Activated naive CD4-positive, alpha-beta T cell treated with anti-CD3 and anti-CD28 coated beads, Interleukin-2, amount 50 U/mL, for 24 hours (primary cell): ENCODE results near the gene PM20D1.
A peak's percentile ranks its signal among the peaks of the same experiment; 100 is the strongest.
"Not testable (repeated sequence)": the region's sequence is repeated elsewhere in the genome, so short reads cannot be mapped to it uniquely, and the experiment has no call there.

Experiments used
- H3K27ac Mint-ChIP-seq: one replicate; pipeline ENCODE4 v1.8.0; 2021; ENCODE audit warnings: mild to moderate bottlenecking, mixed read lengths
- H3K27me3 Mint-ChIP-seq: one replicate; pipeline ENCODE4 v1.8.0; 2021; ENCODE audit warnings: mixed read lengths
- H3K36me3 Mint-ChIP-seq: one replicate; pipeline ENCODE4 v1.8.0; 2021; ENCODE audit warnings: mixed read lengths
- H3K4me1 Mint-ChIP-seq: one replicate; pipeline ENCODE4 v1.8.0; 2021; ENCODE audit warnings: mixed read lengths
- H3K4me3 Mint-ChIP-seq: one replicate; pipeline ENCODE4 v1.8.0; 2021; ENCODE audit warnings: mild to moderate bottlenecking, mixed read lengths
- H3K9me3 Mint-ChIP-seq: one replicate; pipeline ENCODE4 v1.8.0; 2021; ENCODE audit warnings: mixed read lengths

PM20D1 gene

GRCh38 chr1:205849619-205850355, at the start of gene PM20D1:
TSS of gene PM20D1 (minus strand) at chr1:205850132. CDS start at chr1:205850072, 60 bp downstream.
- Mint-ChIP-seq H3K4me3 (peak within 1 kb of the TSS; percentile 91), H3K4me1 (peaks cover 18% of the 10 kb centered on the region), H3K27ac (peak within 1 kb of the TSS; percentile 91), H3K27me3 (no peaks in the 10 kb centered on the region), H3K9me3 (no peaks in the 10 kb centered on the region), H3K36me3 (peaks cover 2% of the 10 kb centered on the region)

GRCh38 chr1:205896351-205896750, 46.4 kb upstream of the PM20D1 start:
- Mint-ChIP-seq H3K27me3 (peaks cover 1% of the 10 kb centered on the region), H3K27ac (no peak overlapping the region), H3K4me1 (no peaks in the 10 kb centered on the region), H3K4me3 (no peak overlapping the region), H3K9me3 (no peaks in the 10 kb centered on the region), H3K36me3 (peaks cover 16% of the 10 kb centered on the region)

- not testable (repeated sequence) for H3K27ac Mint-ChIP-seq, H3K4me3 Mint-ChIP-seq, H3K9me3 Mint-ChIP-seq, H3K4me1 Mint-ChIP-seq, H3K27me3 Mint-ChIP-seq
- H3K36me3 Mint-ChIP-seq, result peaks cover 18% of the 10 kb centered on the region
Measured at GRCh38 chr1:205894119-205894518, 44.2 kb upstream of the PM20D1 start.

GRCh38 chr1:205892175-205892574, 42.2 kb upstream of the PM20D1 start:
- H3K4me1 Mint-ChIP-seq, H3K4me3 Mint-ChIP-seq, H3K27ac Mint-ChIP-seq, H3K9me3 Mint-ChIP-seq, H3K27me3 Mint-ChIP-seq: not testable (repeated sequence)
- H3K36me3 Mint-ChIP-seq, result peaks cover 22% of the 10 kb centered on the region

GRCh38 chr1:205891481-205891880, 41.5 kb upstream of the PM20D1 start:
- H3K4me3 Mint-ChIP-seq, H3K4me1 Mint-ChIP-seq, H3K9me3 Mint-ChIP-seq, H3K27me3 Mint-ChIP-seq, H3K27ac Mint-ChIP-seq: not testable (repeated sequence)
- H3K36me3 Mint-ChIP-seq, result peaks cover 19% of the 10 kb centered on the region

GRCh38 chr1:205890631-205891030, 40.7 kb upstream of the PM20D1 start:
- not testable (repeated sequence) for H3K4me3 Mint-ChIP-seq, H3K27me3 Mint-ChIP-seq, H3K9me3 Mint-ChIP-seq, H3K4me1 Mint-ChIP-seq, H3K27ac Mint-ChIP-seq
- peaks cover 16% of the 10 kb centered on the region for H3K36me3 Mint-ChIP-seq

- H3K36me3 Mint-ChIP-seq, result peaks cover 11% of the 10 kb centered on the region
- H3K4me1 Mint-ChIP-seq, H3K4me3 Mint-ChIP-seq, H3K27me3 Mint-ChIP-seq, H3K27ac Mint-ChIP-seq, H3K9me3 Mint-ChIP-seq: not testable (repeated sequence)
Measured at GRCh38 chr1:205889706-205890105, 39.8 kb upstream of the PM20D1 start.

- H3K27me3 Mint-ChIP-seq, H3K4me1 Mint-ChIP-seq, H3K9me3 Mint-ChIP-seq, H3K27ac Mint-ChIP-seq, H3K4me3 Mint-ChIP-seq, H3K36me3 Mint-ChIP-seq: not testable (repeated sequence)
Measured at GRCh38 chr1:205889006-205889405, 39.1 kb upstream of the PM20D1 start.

- H3K4me3 Mint-ChIP-seq, result no peak overlapping the region
- no peaks in the 10 kb centered on the region for H3K27me3 Mint-ChIP-seq
- peaks cover 4% of the 10 kb centered on the region for H3K9me3 Mint-ChIP-seq
- H3K4me1 Mint-ChIP-seq, result peaks cover 3% of the 10 kb centered on the region
- no peak overlapping the region for H3K27ac Mint-ChIP-seq
- peaks cover 8% of the 10 kb centered on the region for H3K36me3 Mint-ChIP-seq
Measured at GRCh38 chr1:205883792-205884191, 33.9 kb upstream of the PM20D1 start.

GRCh38 chr1:205880923-205881322, 31.0 kb upstream of the PM20D1 start:
- H3K27me3 Mint-ChIP-seq, result no peaks in the 10 kb centered on the region
- H3K9me3 Mint-ChIP-seq, result peaks cover 15% of the 10 kb centered on the region
- H3K4me1 Mint-ChIP-seq, result no peaks in the 10 kb centered on the region
- peaks cover 14% of the 10 kb centered on the region for H3K36me3 Mint-ChIP-seq
- no peak overlapping the region for H3K4me3 Mint-ChIP-seq
- no peak overlapping the region for H3K27ac Mint-ChIP-seq

GRCh38 chr1:205879974-205880373, 30.0 kb upstream of the PM20D1 start:
- peaks cover 15% of the 10 kb centered on the region for H3K9me3 Mint-ChIP-seq
- peaks cover 14% of the 10 kb centered on the region for H3K36me3 Mint-ChIP-seq
- no peaks in the 10 kb centered on the region for H3K27me3 Mint-ChIP-seq
- H3K4me3 Mint-ChIP-seq, result no peak overlapping the region
- no peaks in the 10 kb centered on the region for H3K4me1 Mint-ChIP-seq
- H3K27ac Mint-ChIP-seq, result no peak overlapping the region

- H3K4me3 Mint-ChIP-seq, result no peak overlapping the region
- H3K36me3 Mint-ChIP-seq, result peaks cover 12% of the 10 kb centered on the region
- no peaks in the 10 kb centered on the region for H3K4me1 Mint-ChIP-seq
- no peaks in the 10 kb centered on the region for H3K27me3 Mint-ChIP-seq
- H3K27ac Mint-ChIP-seq, result no peak overlapping the region
- peaks cover 15% of the 10 kb centered on the region for H3K9me3 Mint-ChIP-seq
Measured at GRCh38 chr1:205878026-205878425, 28.1 kb upstream of the PM20D1 start.

GRCh38 chr1:205873148-205873547, 23.2 kb upstream of the PM20D1 start:
- H3K36me3 Mint-ChIP-seq, H3K4me1 Mint-ChIP-seq, H3K9me3 Mint-ChIP-seq, H3K4me3 Mint-ChIP-seq, H3K27me3 Mint-ChIP-seq, H3K27ac Mint-ChIP-seq: not testable (repeated sequence)

GRCh38 chr1:205870236-205870635, 20.3 kb upstream of the PM20D1 start:
- no peaks in the 10 kb centered on the region for H3K4me1 Mint-ChIP-seq
- H3K36me3 Mint-ChIP-seq, result no peaks in the 10 kb centered on the region
- H3K4me3 Mint-ChIP-seq, result no peak overlapping the region
- H3K27me3 Mint-ChIP-seq, result no peaks in the 10 kb centered on the region
- H3K27ac Mint-ChIP-seq, result no peak overlapping the region
- H3K9me3 Mint-ChIP-seq, result no peaks in the 10 kb centered on the region

- H3K36me3 Mint-ChIP-seq, result no peaks in the 10 kb centered on the region
- peaks cover 3% of the 10 kb centered on the region for H3K4me1 Mint-ChIP-seq
- peaks cover 5% of the 10 kb centered on the region for H3K9me3 Mint-ChIP-seq
- no peaks in the 10 kb centered on the region for H3K27me3 Mint-ChIP-seq
- H3K27ac Mint-ChIP-seq, result no peak overlapping the region
- no peak overlapping the region for H3K4me3 Mint-ChIP-seq
Measured at GRCh38 chr1:205861540-205861939, 11.6 kb upstream of the PM20D1 start.

- Mint-ChIP-seq H3K4me3 (no peak overlapping the region), H3K27ac (peak overlapping the region; percentile 5)
Measured at GRCh38 chr1:205858141-205858961, 8.4 kb upstream of the PM20D1 start.

More at GRCh38 chr1:205858141-205858961, 8.4 kb upstream of the PM20D1 start:
- Mint-ChIP-seq H3K36me3 (peaks cover 9% of the 10 kb centered on the region), H3K9me3 (peaks cover 16% of the 10 kb centered on the region), H3K4me1 (peaks cover 3% of the 10 kb centered on the region), H3K27me3 (no peaks in the 10 kb centered on the region)
